ENCODE measurements around the gene PADI2. TPM values are rescaled to one million over a fixed set of nuclear protein-coding genes. Genes with fewer than 3 reads are reported as not detected.

PADI2 gene
- total RNA-seq, 1 donor from 2014 or later = 0.40 TPM

DNA sequence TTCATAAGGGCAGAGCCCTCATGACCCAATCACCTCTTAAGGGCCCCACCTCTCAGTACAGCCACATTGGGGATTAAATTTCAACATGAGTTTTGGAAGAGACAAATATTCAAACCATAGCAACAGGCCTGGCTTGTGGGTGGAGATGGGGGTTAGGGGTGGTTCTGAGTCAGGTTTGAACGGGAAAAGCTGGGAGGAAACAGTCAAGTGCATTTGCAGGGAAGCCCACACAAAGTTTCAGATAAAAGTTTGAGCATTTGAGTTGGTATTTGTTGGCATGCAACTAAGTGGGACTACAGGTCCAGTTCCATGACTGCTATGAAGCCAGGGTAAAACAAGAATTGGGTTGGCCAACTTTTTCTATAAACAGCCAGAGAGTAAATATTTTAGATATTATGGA, 21.0 kb upstream of the PADI2 start:
- DNase-seq (ENCODE audit: low spot score) = no peak

DNA sequence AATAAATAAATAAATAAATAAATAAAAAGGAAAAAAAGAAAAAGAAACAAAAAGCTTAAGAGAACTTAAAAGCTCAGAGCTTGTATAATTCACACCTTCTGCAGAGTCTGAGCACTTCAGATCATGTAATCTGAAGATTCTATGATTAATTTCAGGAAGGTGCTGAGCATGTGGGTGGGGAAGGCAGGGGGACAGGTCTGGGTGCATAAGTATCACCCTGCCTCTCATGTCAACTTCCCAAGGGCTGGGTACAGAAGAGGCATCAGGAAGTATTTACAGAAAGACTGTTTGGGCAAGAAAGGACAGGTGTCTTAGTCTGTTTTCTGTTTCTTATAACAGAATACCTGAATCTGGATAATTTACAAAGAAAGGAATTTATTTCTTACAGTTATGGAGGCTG, 20.4 kb upstream of the PADI2 start:
- no peak for DNase-seq (ENCODE audit: low spot score)
- ATAC-seq = no peak

More for the DNA sequence above, 21.0 kb upstream of the PADI2 start:
- ATAC-seq = no peak

- DNase-seq (ENCODE audit: low spot score) = no peak
- ATAC-seq = no peak
Observed at GRCh38 chr1:17137441-17137840, 18.2 kb upstream of the PADI2 start.

DNA sequence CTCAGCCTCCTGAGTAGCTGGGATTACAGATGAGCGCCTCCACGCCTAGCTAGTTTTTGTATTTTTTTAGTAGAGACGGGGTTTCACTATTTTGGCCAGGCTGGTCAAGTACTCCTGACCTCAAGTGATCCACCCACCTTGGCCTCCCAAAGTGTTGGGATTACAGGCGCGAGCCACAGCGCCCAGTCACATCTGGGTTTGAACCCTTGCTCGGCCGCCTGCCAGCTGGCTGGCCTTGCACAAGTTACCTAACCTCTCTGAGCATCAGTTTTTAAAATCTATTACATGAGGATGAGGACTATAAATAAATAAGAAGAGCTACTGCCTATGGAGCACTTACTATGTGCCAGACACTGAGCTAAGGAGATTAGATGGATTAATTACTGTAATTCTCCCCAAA, 17.7 kb upstream of the PADI2 start:
- DNase-seq (ENCODE audit: low spot score) = no peak
- ATAC-seq = no peak

- DNase-seq (ENCODE audit: low spot score) (no peak), ATAC-seq (no peak)
Observed at GRCh38 chr1:17136145-17136544, 16.9 kb upstream of the PADI2 start.

DNA sequence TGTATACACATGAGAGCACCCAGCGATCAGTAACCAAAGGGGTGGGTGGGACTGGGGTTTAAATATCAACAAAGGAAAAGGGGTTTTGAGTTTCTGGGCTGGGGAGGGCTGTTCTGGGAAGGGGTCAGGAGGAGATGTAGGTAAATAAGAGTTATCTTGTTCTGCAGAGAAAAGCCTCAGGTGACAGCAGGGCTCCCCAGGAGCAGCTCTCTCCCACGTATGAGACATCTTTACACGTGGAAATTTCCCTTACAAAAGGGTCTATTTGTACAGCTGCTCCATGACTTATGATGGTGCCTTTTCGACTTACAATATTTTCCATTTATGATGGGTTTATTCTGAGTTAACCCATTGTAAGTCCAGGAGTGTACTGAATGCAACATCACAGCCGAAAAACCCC, 16.3 kb upstream of the PADI2 start:
- no peak for ATAC-seq

GRCh38 chr1:17134724-17135123, 15.5 kb upstream of the PADI2 start:
- no peak for ATAC-seq
- no peak for DNase-seq (ENCODE audit: low spot score)

More for the DNA sequence above, 16.3 kb upstream of the PADI2 start:
- DNase-seq (ENCODE audit: low spot score) = no peak

GRCh38 chr1:17134034-17134433, 14.8 kb upstream of the PADI2 start:
- DNase-seq (ENCODE audit: low spot score) = no peak

DNA sequence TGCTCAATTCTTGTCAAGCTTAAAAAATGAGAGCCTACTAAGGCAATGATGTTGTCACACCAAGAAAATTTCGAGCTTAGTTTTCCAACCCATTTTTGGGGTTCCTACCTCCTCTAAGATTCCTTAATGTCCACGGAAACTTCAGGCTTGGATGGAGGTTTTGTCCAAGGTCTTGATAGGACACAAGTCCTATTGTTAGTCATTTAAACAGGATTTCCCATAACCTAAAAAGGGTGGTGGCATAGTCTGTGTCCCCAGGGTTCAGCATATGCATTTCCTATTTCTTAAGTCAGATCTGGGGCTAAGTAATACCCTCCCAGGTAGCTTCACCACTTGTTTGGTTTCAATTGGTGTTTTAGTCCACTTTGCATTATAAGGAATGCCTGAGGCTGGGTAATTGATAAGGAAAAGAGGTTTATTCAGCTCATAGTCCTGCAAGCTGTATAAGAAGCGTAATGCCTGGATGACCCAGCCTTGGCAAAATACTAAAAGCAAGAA, 10.9 kb upstream of the PADI2 start:
- DNase-seq (ENCODE audit: low spot score) (no peak), ATAC-seq (no peak)

More at GRCh38 chr1:17134034-17134433, 14.8 kb upstream of the PADI2 start:
- ATAC-seq = no peak

DNA sequence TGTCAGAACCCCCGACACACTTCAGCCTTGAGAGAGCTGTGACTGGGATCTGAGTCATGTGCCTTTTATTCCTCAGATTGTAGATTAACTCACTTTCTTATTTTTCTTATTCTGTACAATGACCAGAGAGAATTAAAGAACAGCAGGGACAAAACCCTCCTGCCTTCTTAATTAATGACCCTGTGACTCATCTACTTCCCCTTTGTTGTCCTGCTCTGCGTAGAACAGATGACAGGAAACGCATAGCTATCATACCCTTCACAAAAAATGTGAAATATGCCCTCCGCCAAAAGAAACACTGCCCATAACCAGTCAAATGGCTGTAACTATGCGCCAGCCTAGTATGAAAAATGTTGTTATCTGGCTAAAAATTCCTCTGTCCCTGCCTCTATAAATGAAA, 9.1 kb upstream of the PADI2 start:
- DNase-seq (ENCODE audit: low spot score) = no peak

GRCh38 chr1:17125756-17126237, 6.5 kb upstream of the PADI2 start:
- ATAC-seq = peak; percentile 99
- DNase-seq (ENCODE audit: low spot score) = peak; percentile 91

More for the DNA sequence above, 9.1 kb upstream of the PADI2 start:
- no peak for ATAC-seq

DNA sequence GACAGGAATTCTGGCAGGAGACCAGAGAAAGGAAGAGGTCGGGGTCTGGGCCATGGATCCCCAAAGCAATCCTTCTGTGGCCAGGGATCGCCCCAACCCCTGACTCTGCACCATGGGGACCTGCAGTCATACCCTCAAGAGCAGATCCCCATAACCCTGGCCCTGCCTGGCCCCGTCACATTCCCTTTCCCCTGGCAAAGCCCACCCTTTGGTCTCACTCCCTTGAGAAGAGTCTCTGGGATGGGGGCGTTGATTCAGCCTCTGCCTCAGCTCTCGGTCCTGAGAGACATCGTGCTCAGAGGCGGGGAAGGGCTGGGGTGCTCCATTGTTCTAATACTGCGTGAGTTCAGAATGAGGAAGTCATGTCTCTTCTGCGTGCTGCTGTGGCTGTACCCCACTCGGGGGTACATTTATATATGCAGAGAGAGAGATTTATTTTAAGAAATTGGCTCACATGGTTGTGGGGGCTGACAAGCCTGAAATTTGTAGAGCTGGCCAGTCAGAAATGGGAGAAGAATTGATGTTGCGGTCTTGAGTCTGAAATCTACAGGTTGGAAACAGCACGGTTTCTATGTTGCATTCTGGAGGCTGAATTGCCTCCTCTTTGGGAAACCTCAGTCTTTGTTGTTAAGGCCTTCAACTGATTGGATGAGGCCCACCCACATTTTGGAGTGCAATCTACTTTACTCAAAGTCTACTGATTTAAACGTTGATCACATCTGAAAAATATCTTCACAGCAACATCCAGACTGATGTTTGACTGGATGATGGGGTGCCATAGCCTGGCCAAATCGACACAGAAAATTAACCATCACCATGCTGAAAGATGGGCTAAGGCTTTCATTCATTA, 4.2 kb upstream of the PADI2 start:
- ATAC-seq (no peak), DNase-seq (ENCODE audit: low spot score) (no peak)

- DNase-seq (ENCODE audit: low spot score) = no peak
- no peak for ATAC-seq
Observed at GRCh38 chr1:17122521-17123164, 3.4 kb upstream of the PADI2 start.

- no peak for DNase-seq (ENCODE audit: low spot score)
- no peak for ATAC-seq
Observed at GRCh38 chr1:17121881-17122280, 2.6 kb upstream of the PADI2 start.

DNA sequence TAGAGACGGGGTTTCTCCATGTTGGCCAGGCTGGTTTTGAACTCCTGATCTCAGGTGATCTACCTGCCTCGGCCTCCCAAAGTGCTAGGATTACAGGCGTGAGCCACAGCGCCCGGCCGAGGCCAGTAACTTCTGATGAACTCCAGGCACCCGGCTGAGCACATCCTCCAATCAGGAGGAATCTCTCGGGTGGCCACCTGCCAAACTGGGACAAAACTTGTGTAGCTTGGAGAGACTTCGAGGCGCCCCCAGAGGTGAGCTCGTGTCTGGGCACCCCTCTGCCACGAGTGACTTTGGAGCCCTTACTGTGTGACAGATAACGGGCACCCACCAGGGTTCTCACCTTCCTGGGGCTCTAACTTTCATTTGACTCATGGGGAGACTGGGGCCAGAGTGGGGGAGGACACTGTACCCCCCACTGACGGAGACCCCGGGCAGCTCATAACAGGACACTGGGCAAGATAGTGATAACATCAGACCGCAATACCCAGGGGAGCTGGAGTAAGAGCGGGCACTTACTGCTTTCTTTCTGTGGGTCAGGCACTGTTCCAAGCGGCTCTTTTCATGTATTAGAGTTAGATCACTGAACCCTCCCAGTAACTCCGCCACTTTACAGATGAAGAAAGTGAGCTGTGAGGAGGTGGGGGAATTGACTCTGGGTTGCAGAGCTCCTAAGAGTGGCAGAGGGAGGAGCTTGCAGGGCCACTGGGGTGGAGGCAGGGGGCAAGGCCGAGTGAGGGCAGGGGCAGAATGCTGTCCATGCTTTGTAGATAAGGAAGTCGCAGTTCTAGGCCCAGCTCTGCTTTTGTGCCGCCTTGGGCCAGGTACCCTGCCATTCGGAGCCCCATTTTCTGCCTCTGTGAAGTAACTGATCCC, 1.9 kb upstream of the PADI2 start:
- no peak for DNase-seq (ENCODE audit: low spot score)
- ATAC-seq = no peak

GRCh38 chr1:17120481-17120877, 1.2 kb upstream of the PADI2 start:
- no peak for ATAC-seq
- DNase-seq (ENCODE audit: low spot score) = no peak

- ATAC-seq (peak; percentile 14), DNase-seq (ENCODE audit: low spot score) (no peak)
Observed at GRCh38 chr1:17119773-17120480, 676 bp upstream of the PADI2 start.

GRCh38 chr1:17118706-17119075, 560 bp downstream of the PADI2 start:
- ATAC-seq = no peak
- no peak for DNase-seq (ENCODE audit: low spot score)

GRCh38 chr1:17118268-17118667, 983 bp downstream of the PADI2 start:
- DNase-seq (ENCODE audit: low spot score) = no peak
- no peak for ATAC-seq

- ATAC-seq = no peak
- no peak for DNase-seq (ENCODE audit: low spot score)
Observed at GRCh38 chr1:17117451-17118265, 1.6 kb downstream of the PADI2 start.

Measured in left lobe of liver (tissue), 2 donors.